H1 (cell line): Measurements from ENCODE around the gene KIF26B. TPM values are rescaled to one million over a fixed set of nuclear protein-coding genes. Genes with fewer than 3 reads are reported as not detected.

Experiments
- CTCF ChIA-PET: fragments of 300-600 bp; sonication (Branson Sonifier 250); formaldehyde crosslinking; loops from one replicate; lab custom pipeline; 2021; ENCODE audit not compliant: partially characterized antibody; lab: Charles Lee
- POLR2A ChIA-PET: fragments of 300-600 bp; sonication (Branson Sonifier 250); formaldehyde crosslinking; loops from one replicate; lab custom pipeline; 2021; ENCODE audit warnings: inconsistent platforms; ENCODE audit not compliant: partially characterized antibody; lab: Charles Lee
- DNase-seq, 2 experiments: peaks; one replicate each; pipeline versions ENCODE4 v3.0.0 to v3.0.0-alpha.2; 2010 to 2022; ENCODE audit warnings: low spot score in 2 of 2, low read depth in 1 of 2, mixed read lengths in 1 of 2
- FAIRE-seq: peaks from 2 replicates; lab custom pipeline; 2011; peaks lifted over from hg19 to GRCh38; lab: Jason Lieb, UNC
- H2AFZ ChIP-seq: 2 replicates; pipeline ENCODE4 v1.8.1; 2012; ENCODE audit warnings: low read length, inconsistent platforms
- H2AK5ac ChIP-seq: 2 replicates; pipeline ENCODE4 v1.6.1; 2013; ENCODE audit warnings: low read depth, low read length
- H2BK120ac ChIP-seq: replicated peaks from 2 replicates; pipeline ENCODE3; 2013; ENCODE audit warnings: low read depth, low read length, inconsistent platforms
- H2BK12ac ChIP-seq: 2 replicates; pipeline ENCODE4 v1.6.1; 2013; ENCODE audit warnings: low read depth, low read length
- H2BK15ac ChIP-seq: 2 replicates; pipeline ENCODE4 v1.6.1; 2013; ENCODE audit warnings: low read length
- H2BK20ac ChIP-seq: 2 replicates; pipeline ENCODE4 v1.6.1; 2013; ENCODE audit warnings: low read length
- H2BK5ac ChIP-seq: 2 replicates; pipeline ENCODE4 v1.6.1; 2013; ENCODE audit warnings: low read depth, low read length
- H3K14ac ChIP-seq: 2 replicates; pipeline ENCODE4 v1.6.1; 2013; ENCODE audit warnings: inconsistent platforms; ENCODE audit not compliant: insufficient read length
- H3K18ac ChIP-seq: 2 replicates; pipeline ENCODE4 v1.6.1; 2013; ENCODE audit warnings: low read length; ENCODE audit errors: extremely low read depth
- H3K23ac ChIP-seq: 2 replicates; pipeline ENCODE4 v1.6.1; 2013; ENCODE audit warnings: inconsistent platforms; ENCODE audit not compliant: insufficient read length
- H3K23me2 ChIP-seq: 2 replicates; pipeline ENCODE4 v1.6.1; 2013; ENCODE audit warnings: low read depth, low read length
- H3K27ac ChIP-seq: 2 replicates; pipeline ENCODE4 v1.6.1; 2011; ENCODE audit warnings: low read depth, low read length, inconsistent platforms
- H3K27me3 ChIP-seq, 4 experiments: replicated peaks in 1 of 4; 1 replicate in 1 of 4; 2 replicates in 3 of 4; pipeline versions ENCODE4 v1.6.1 to v1.8.1; 2011 to 2013; ENCODE audit warnings: low read length in 3 of 4, mild to moderate bottlenecking in 3 of 4, inconsistent platforms in 2 of 4, mixed read lengths in 2 of 4, moderate library complexity in 1 of 4; ENCODE audit not compliant: control insufficient read depth in 3 of 4, insufficient read depth in 3 of 4; ENCODE audit errors: extremely low read depth in 1 of 4
- H3K36me3 ChIP-seq, 4 experiments: 2 replicates each; pipeline versions ENCODE4 v1.6.1 to v1.8.1; 2011 to 2013; ENCODE audit warnings: mild to moderate bottlenecking in 4 of 4, low read length in 3 of 4, moderate library complexity in 2 of 4, control low read depth in 1 of 4, inconsistent platforms in 1 of 4; ENCODE audit not compliant: insufficient read depth in 4 of 4, control insufficient read depth in 2 of 4
- H3K4ac ChIP-seq: replicated peaks from 2 replicates; pipeline ENCODE3; 2013; ENCODE audit warnings: low read length, low read depth, mixed read lengths, inconsistent platforms; ENCODE audit not compliant: insufficient read length
- H3K4me1 ChIP-seq, 4 experiments: replicated peaks in 1 of 4; 1 replicate in 1 of 4; 2 replicates in 3 of 4; pipeline versions ENCODE4 v1.6.1 to v1.8.1; 2011 to 2013; ENCODE audit warnings: low read length in 3 of 4, inconsistent platforms in 2 of 4, mixed read lengths in 1 of 4; ENCODE audit not compliant: insufficient read depth in 4 of 4, control insufficient read depth in 3 of 4
- H3K4me2 ChIP-seq, 2 experiments: 2 replicates each; pipeline versions ENCODE4 v1.6.1 to v1.8.1; 2011 to 2013; ENCODE audit warnings: low read depth in 2 of 2, low read length in 2 of 2, control low read depth in 1 of 2, inconsistent platforms in 1 of 2, mild to moderate bottlenecking in 1 of 2; ENCODE audit not compliant: insufficient read depth in 1 of 2
- H3K4me3 ChIP-seq, 4 experiments: fragments of 200-600, 300-600 bp in 1 of 4; sonication (generic), shearing (Covaris generic), sonication (Bioruptor Twin) in 1 of 4; 2 replicates each; pipeline versions ENCODE4 v1.5.1 to v1.8.1; 2011 to 2016; ENCODE audit warnings: low read length in 4 of 4, low read depth in 3 of 4, control low read depth in 2 of 4, inconsistent platforms in 2 of 4, mild to moderate bottlenecking in 2 of 4, mixed read lengths in 1 of 4, moderate library complexity in 1 of 4; ENCODE audit not compliant: insufficient read depth in 2 of 4; ENCODE audit errors: extremely low read depth in 1 of 4
- H3K56ac ChIP-seq: replicated peaks from 2 replicates; pipeline ENCODE3; 2013; ENCODE audit warnings: low read depth, mild to moderate bottlenecking, mixed read lengths, low read length, inconsistent platforms; ENCODE audit not compliant: insufficient read length
- H3K79me1 ChIP-seq: 2 replicates; pipeline ENCODE4 v1.6.1; 2013; ENCODE audit warnings: low read depth, low read length, control low read depth
- H3K79me2 ChIP-seq, 2 experiments: 2 replicates each; pipeline versions ENCODE4 v1.6.1 to v1.8.1; 2012 to 2013; ENCODE audit warnings: low read length in 2 of 2, mild to moderate bottlenecking in 2 of 2, inconsistent platforms in 1 of 2; ENCODE audit not compliant: insufficient read depth in 2 of 2, control insufficient read depth in 1 of 2
- H3K9ac ChIP-seq, 4 experiments: replicated peaks in 1 of 4; 1 replicate in 1 of 4; 2 replicates in 3 of 4; pipeline versions ENCODE4 v1.6.1 to v1.8.1; 2011 to 2013; ENCODE audit warnings: low read depth in 3 of 4, low read length in 3 of 4, control low read depth in 2 of 4, mild to moderate bottlenecking in 2 of 4, moderate library complexity in 2 of 4, inconsistent platforms in 1 of 4; ENCODE audit errors: extremely low read depth in 1 of 4
- H3K9me3 ChIP-seq, 2 experiments: 2 replicates each; pipeline versions ENCODE4 v1.6.1 to v1.8.1; 2012 to 2013; ENCODE audit warnings: mild to moderate bottlenecking in 2 of 2, moderate library complexity in 2 of 2, control low read depth in 1 of 2, inconsistent platforms in 1 of 2, low read depth in 1 of 2, low read length in 1 of 2, mixed read lengths in 1 of 2; ENCODE audit not compliant: insufficient read depth in 2 of 2
- H4K20me1 ChIP-seq, 2 experiments: replicated peaks in 1 of 2; 2 replicates each; pipeline versions ENCODE3 to v1.8.1; 2011 to 2013; ENCODE audit warnings: inconsistent platforms in 2 of 2, low read length in 2 of 2, mild to moderate bottlenecking in 1 of 2; ENCODE audit not compliant: insufficient read depth in 2 of 2, control insufficient read depth in 1 of 2
- H4K5ac ChIP-seq: 2 replicates; pipeline ENCODE4 v1.6.1; 2013; ENCODE audit warnings: low read length, low read depth, mixed read lengths, inconsistent platforms; ENCODE audit not compliant: insufficient read length
- H4K8ac ChIP-seq: 2 replicates; pipeline ENCODE4 v1.8.0; 2013; ENCODE audit warnings: mild to moderate bottlenecking, moderate library complexity, low read length, inconsistent platforms; ENCODE audit not compliant: insufficient read depth; ENCODE audit errors: extremely low read depth
- H4K91ac ChIP-seq: replicated peaks from 2 replicates; pipeline ENCODE3; 2013; ENCODE audit warnings: low read length, mixed read lengths, inconsistent platforms; ENCODE audit not compliant: insufficient read length
- BACH1 ChIP-seq: IDR thresholded peaks from 2 replicates; pipeline ENCODE4 v1.6.1; 2012; ENCODE audit warnings: low read length, improper control_type of control experiment
- CHD1 ChIP-seq: IDR thresholded peaks from 2 replicates; pipeline ENCODE4 v1.6.1; 2012; ENCODE audit warnings: low read depth, low read length, improper control_type of control experiment
- POLR2AphosphoS5 ChIP-seq: IDR thresholded peaks from 2 replicates; pipeline ENCODE4 v1.6.1; 2011; ENCODE audit warnings: low read depth, low read length
- POU5F1 ChIP-seq: IDR thresholded peaks from 2 replicates; pipeline ENCODE4 v1.6.1; 2011; ENCODE audit warnings: low read depth, mild to moderate bottlenecking, low read length, moderate library complexity
- RNF2 ChIP-seq: fragments of 200-900, 300-1000 bp; sonication (generic); IDR thresholded peaks from 2 replicates; pipeline ENCODE4 v1.7.1; 2016; ENCODE audit warnings: borderline replicate concordance, low read depth, mild to moderate bottlenecking, antibody characterized with exemption, low read length; ENCODE audit not compliant: poor library complexity, severe bottlenecking; ENCODE audit errors: missing control alignments
- SP4 ChIP-seq: IDR thresholded peaks from 2 replicates; pipeline ENCODE4 v1.6.1; 2012; ENCODE audit warnings: low read length, inconsistent platforms
- WGBS, 2 experiments: shearing (Covaris generic) in 1 of 2; methylation state at CpG; one replicate each; pipeline versions ENCODE4 v1.1.6 to v1.1.7; 2013 to 2015; ENCODE audit warnings: low lambda C conversion rate in 2 of 2, mixed read lengths in 2 of 2, inconsistent platforms in 1 of 2, low coverage in 1 of 2, missing lambda C conversion rate in 1 of 2; ENCODE audit not compliant: insufficient replicate concordance in 2 of 2, insufficient coverage in 1 of 2, insufficient read length in 1 of 2; ENCODE audit errors: extremely low coverage in 1 of 2, missing lambda C conversion rate in 1 of 2; 5-methylcytosine and 5-hydroxymethylcytosine counted together
- polyA plus RNA-seq, 7 experiments: library from polyadenylated mRNA; depleted of rRNA in 3 of 7; stranded (reverse) in 5 of 7; unstranded in 2 of 7; fragments of >200 nt in 5 of 7; fragments of 200-250 nt in 2 of 7; gene quantifications; 1 replicate in 5 of 7; 2 replicates in 1 of 7; 4 replicates in 1 of 7; pipeline versions ENCODE4 v1.2.1 to v1.2.3, GENCODE V29; 2011 to 2013; ENCODE audit warnings: missing spikeins in 2 of 7, mixed read lengths in 2 of 7
- total RNA-seq: library from RNA; stranded (reverse); fragmentation: NEBNext Ultra II Directional; extraction: Animal tissue kit (Norgen Biotek cat#: 25700); gene quantifications from 2 replicates; pipeline ENCODE4 v1.2.1, GENCODE V29; 2021

KIF26B gene
- total and polyA plus RNA-seq, 2 of the 8 experiments (the other 6 are each of a cell fraction or from before 2014, with no cell fraction given), result 0.06 to 0.28 TPM

- no peak overlapping the region for H3K27ac ChIP-seq
- H3K4me1 ChIP-seq, result no peaks in the 10 kb centered on the region
- H2BK5ac ChIP-seq, result no peak overlapping the region
- H2BK120ac ChIP-seq, result no peak overlapping the region
- no peak overlapping the region for H2AK5ac ChIP-seq
- H3K36me3 ChIP-seq, result no peaks in the 10 kb centered on the region
- H3K56ac ChIP-seq, result no peak overlapping the region
- H3K79me2 ChIP-seq, result no peaks in the 10 kb centered on the region
- FAIRE-seq, result no peak
- no peak for TF ChIP-seq SP4
- TF ChIP-seq POLR2AphosphoS5, result no peak
- TF ChIP-seq CHD1, result no peak
- no peak for TF ChIP-seq BACH1
- no peak for TF ChIP-seq POU5F1
- TF ChIP-seq RNF2, result no peak
- H3K23me2 ChIP-seq, result no peaks in the 10 kb centered on the region
- no peaks in the 10 kb centered on the region for H3K27me3 ChIP-seq
- POLR2A ChIA-PET, result no interaction called here
- no peak overlapping the region for H3K4me2 ChIP-seq
- H2BK12ac ChIP-seq, result no peak overlapping the region
- H3K9me3 ChIP-seq, result no peaks in the 10 kb centered on the region
- no peak overlapping the region for H3K18ac ChIP-seq
- CTCF ChIA-PET, result interaction anchor here (1.3 to 1.4 kb wide), 2 partner anchors 86 to 460 kb away, joined by 3 read pairs; no protein-coding TSS in a partner anchor
- H3K14ac ChIP-seq, result no peak overlapping the region
- H4K5ac ChIP-seq, result no peak overlapping the region
- H3K4ac ChIP-seq, result no peak overlapping the region
- H4K8ac ChIP-seq, result no peak overlapping the region
- WGBS, 2 experiments, result 85% methylated on average over 4 of the region's 4 CpGs; no CpG with 5 or more reads in 1 of the 2 experiments
- no peak overlapping the region for H3K4me3 ChIP-seq
- H3K23ac ChIP-seq, result no peak overlapping the region
- no peak overlapping the region for H3K9ac ChIP-seq
- no peaks in the 10 kb centered on the region for H4K20me1 ChIP-seq
- no peak overlapping the region for H2BK15ac ChIP-seq
- no peak overlapping the region for H2AFZ ChIP-seq
- H4K91ac ChIP-seq, result no peak overlapping the region
- no peak overlapping the region for H2BK20ac ChIP-seq
- no peaks in the 10 kb centered on the region for H3K79me1 ChIP-seq
- no peak for DNase-seq
These were observed 273.9 kb downstream of the KIF26B start for GRCh38 chr1:245428681-245429080.
